ENCODE measurements around the gene COX6B1.

GRCh38 chr19:35636651-35637050, 11.5 kb upstream of the COX6B1 start:
- TF ChIP-seq CTCF (IDR thresholded peaks at IDR 0.05 in 8 of 11, conservative IDR thresholded peaks at IDR 0.05 in 3 of 11) (no peak), POLR2A (IDR thresholded peaks at IDR 0.05) (no peak)

Measured in spleen (tissue), 7 donors.